SJSA1 (cell line): ENCODE measurements around the gene NRAP. TPM values are rescaled to one million over a fixed set of nuclear protein-coding genes. Genes with fewer than 3 reads are reported as not detected.
A peak's percentile ranks its signal among the peaks of the same experiment; 100 is the strongest.
"Not testable (repeated sequence)": the region's sequence is repeated elsewhere in the genome, so short reads cannot be mapped to it uniquely, and the experiment has no call there.

Source experiments
- DNase-seq, 2 experiments: peaks; one replicate each; pipeline ENCODE4 v3.0.0-alpha.2; 2015 to 2020; ENCODE audit warnings: low spot score in 2 of 2, low read depth in 1 of 2
- H3K27ac ChIP-seq: fragments of 250-450 bp; sonication (Bioruptor Pico); 2 replicates; pipeline ENCODE4 v1.5.1; 2020; ENCODE audit warnings: mild to moderate bottlenecking, moderate library complexity
- H3K27me3 ChIP-seq: fragments of 250-450 bp; sonication (Bioruptor Pico); replicated peaks from 2 replicates; pipeline ENCODE4 v1.5.1; 2020; ENCODE audit warnings: mild to moderate bottlenecking, moderate library complexity
- H3K36me3 ChIP-seq: fragments of 250-450 bp; sonication (Bioruptor Pico); 2 replicates; pipeline ENCODE4 v1.5.1; 2020; ENCODE audit warnings: mild to moderate bottlenecking
- H3K4me1 ChIP-seq: fragments of 250-450 bp; sonication (Bioruptor Pico); replicated peaks from 2 replicates; pipeline ENCODE4 v1.6.1; 2021; ENCODE audit warnings: mild to moderate bottlenecking
- H3K4me3 ChIP-seq: fragments of 250-450 bp; sonication (Bioruptor Pico); 2 replicates; pipeline ENCODE4 v1.5.1; 2020; ENCODE audit warnings: mild to moderate bottlenecking
- H3K9me3 ChIP-seq: fragments of 250-450 bp; sonication (Bioruptor Pico); replicated peaks from 2 replicates; pipeline ENCODE4 v1.5.1; 2020; ENCODE audit warnings: mild to moderate bottlenecking
- total RNA-seq: library from RNA; depleted of rRNA; stranded (reverse); fragments of >200 nt; shearing (Covaris generic); gene quantifications from 2 replicates; pipeline ENCODE4 v1.2.3, GENCODE V29; 2014

NRAP gene
- total RNA-seq, 1 experiment from 2014 or later = not detected

DNA sequence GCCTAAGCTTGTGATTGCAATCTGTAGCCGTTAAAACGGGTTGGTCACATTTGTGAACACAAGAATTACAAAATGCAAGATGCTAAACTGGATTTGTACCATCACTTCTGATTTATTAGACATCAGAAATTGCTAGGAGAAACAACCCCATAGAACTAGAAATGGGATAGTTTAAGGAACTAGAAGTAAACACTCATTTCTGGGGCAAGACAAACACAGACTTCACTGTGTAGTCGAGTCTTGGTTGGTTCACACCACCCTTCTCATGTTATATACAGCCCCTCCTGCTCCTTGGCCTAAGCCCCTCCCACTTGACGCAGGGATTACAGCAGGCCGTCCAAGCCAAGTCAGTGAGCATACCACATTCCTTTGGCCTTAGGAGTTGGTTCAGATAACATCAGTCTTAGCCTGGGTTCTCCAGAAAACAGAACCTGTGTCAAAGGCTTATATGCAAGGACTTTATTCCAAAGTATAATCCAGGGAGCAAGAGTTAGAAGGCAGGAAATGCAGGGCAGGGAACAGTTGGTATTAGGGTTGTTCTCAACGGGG lies 2.0 kb upstream of the NRAP start:
- peak overlapping the region; percentile 25; the same call in 1 of the 2 replicates for H3K27ac ChIP-seq

DNA sequence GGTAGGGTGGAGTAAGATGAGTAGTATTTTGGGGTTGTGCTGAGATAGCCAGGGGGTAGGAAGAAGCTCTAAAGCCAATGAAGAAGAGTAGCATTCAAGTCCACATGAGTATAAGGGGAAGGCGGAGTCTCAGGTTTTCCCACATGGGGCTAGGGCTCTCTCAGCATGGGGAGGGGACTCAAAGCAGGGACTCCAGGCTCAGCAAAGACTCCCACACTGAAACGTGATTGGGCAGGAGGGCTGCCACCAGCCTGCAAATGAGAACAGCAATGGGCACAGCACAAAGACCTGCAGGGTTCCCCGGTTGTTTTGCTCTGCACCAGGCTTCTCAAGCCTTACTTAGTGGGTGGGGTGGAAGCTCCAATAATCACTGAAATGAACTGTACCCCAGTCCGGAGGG lies 1.5 kb upstream of the NRAP start:
- Histone ChIP-seq H3K4me1 (peaks cover 15% of the 10 kb centered on the region), H3K9me3 (no peaks in the 10 kb centered on the region), H3K4me3 (no peak overlapping the region), H3K27me3 (no peaks in the 10 kb centered on the region), H3K27ac (no peak overlapping the region), H3K36me3 (no peaks in the 10 kb centered on the region)
- DNase-seq = no peak

More for the DNA sequence above, 2.0 kb upstream of the NRAP start:
- H3K27me3 ChIP-seq = no peaks in the 10 kb centered on the region
- H3K36me3 ChIP-seq = no peaks in the 10 kb centered on the region
- H3K4me1 ChIP-seq = peaks cover 15% of the 10 kb centered on the region
- peak in 1 of 2 experiments; percentile 5 for DNase-seq
- H3K9me3 ChIP-seq = no peaks in the 10 kb centered on the region
- H3K4me3 ChIP-seq = no peak overlapping the region

DNA sequence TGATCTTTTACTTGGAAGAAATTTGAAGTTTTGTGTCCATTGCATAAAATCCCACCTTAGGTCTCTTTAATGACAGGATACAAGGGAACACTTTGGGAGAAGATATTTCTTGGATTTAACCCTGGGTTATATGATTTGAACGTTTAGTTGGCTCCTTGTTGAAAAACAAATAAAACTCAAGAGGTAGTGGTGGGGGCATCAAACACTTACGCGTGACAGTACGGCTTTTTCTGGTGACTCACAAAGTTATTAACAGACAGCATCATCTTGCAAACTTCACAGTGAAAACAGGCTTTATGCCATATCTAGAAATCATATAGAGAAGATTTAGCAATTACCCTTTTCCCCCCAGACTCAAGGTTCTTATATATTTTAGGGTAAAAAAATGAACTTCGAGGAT lies 699 bp downstream of the NRAP start:
- Histone ChIP-seq H3K36me3 (no peaks in the 10 kb centered on the region), H3K4me1 (peaks cover 15% of the 10 kb centered on the region), H3K27ac (no peak overlapping the region), H3K9me3 (no peaks in the 10 kb centered on the region), H3K27me3 (peaks cover under 1% of the 10 kb centered on the region; the same call in 1 of the 2 replicates), H3K4me3 (no peak overlapping the region)
- DNase-seq = no peak

GRCh38 chr10:113661332-113661731 lies 2.5 kb downstream of the NRAP start:
- DNase-seq = no peak
- Histone ChIP-seq H3K9me3 (no peaks in the 10 kb centered on the region), H3K4me3 (no peak overlapping the region), H3K27ac (no peak overlapping the region), H3K4me1 (peaks cover 3% of the 10 kb centered on the region), H3K27me3 (peaks cover 4% of the 10 kb centered on the region; the same call in 1 of the 2 replicates), H3K36me3 (no peaks in the 10 kb centered on the region)

- Histone ChIP-seq H3K4me1 (no peaks in the 10 kb centered on the region), H3K27me3 (peaks cover 10% of the 10 kb centered on the region; the same call in 1 of the 2 replicates), H3K4me3 (no peak overlapping the region), H3K9me3 (no peaks in the 10 kb centered on the region), H3K36me3 (no peaks in the 10 kb centered on the region), H3K27ac (no peak overlapping the region)
- DNase-seq = no peak
Measured at GRCh38 chr10:113657544-113657943, 6.3 kb downstream of the NRAP start.

GRCh38 chr10:113656896-113657295 lies 6.9 kb downstream of the NRAP start:
- no peaks in the 10 kb centered on the region for H3K4me1 ChIP-seq
- no peaks in the 10 kb centered on the region for H3K36me3 ChIP-seq
- H3K9me3 ChIP-seq = no peaks in the 10 kb centered on the region
- H3K4me3 ChIP-seq = no peak overlapping the region
- no peak overlapping the region for H3K27ac ChIP-seq
- no peak for DNase-seq
- H3K27me3 ChIP-seq = peaks cover 10% of the 10 kb centered on the region; the same call in 1 of the 2 replicates

- not testable (repeated sequence) for H3K4me3 ChIP-seq, H3K4me1 ChIP-seq, H3K36me3 ChIP-seq, H3K9me3 ChIP-seq, DNase-seq, H3K27ac ChIP-seq
- peaks cover 11% of the 10 kb centered on the region; the same call in 1 of the 2 replicates for H3K27me3 ChIP-seq
Measured at GRCh38 chr10:113652456-113652855, 11.4 kb downstream of the NRAP start.

- no peak for DNase-seq
- Histone ChIP-seq H3K9me3 (no peaks in the 10 kb centered on the region), H3K4me3 (no peak overlapping the region), H3K27me3 (peaks cover 11% of the 10 kb centered on the region; the same call in 1 of the 2 replicates), H3K36me3 (no peaks in the 10 kb centered on the region), H3K4me1 (no peaks in the 10 kb centered on the region), H3K27ac (no peak overlapping the region)
Measured at GRCh38 chr10:113651898-113652297, 11.9 kb downstream of the NRAP start.

DNA sequence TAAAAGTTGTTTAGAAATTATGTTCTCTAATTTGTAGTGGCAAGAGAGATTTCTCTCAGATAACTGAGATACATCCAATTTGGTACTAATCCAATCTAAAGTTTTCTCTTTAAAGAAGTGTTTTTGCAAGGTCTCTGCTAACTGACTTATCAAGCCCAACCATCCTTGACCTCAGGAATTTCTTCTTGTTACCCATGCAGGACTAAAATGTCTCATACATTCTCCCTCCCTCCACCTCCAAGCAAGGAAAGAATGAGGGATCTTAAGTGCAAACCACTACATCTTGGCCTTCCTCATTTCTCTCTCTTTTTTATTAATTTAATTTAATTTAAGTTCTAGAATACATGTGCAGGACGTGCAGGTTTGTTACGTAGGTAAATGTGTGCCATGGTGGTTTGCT lies 12.8 kb downstream of the NRAP start:
- no peaks in the 10 kb centered on the region for H3K9me3 ChIP-seq
- DNase-seq = no peak

GRCh38 chr10:113650172-113650571 lies 13.7 kb downstream of the NRAP start:
- H3K36me3 ChIP-seq = no peaks in the 10 kb centered on the region
- H3K9me3 ChIP-seq = no peaks in the 10 kb centered on the region
- peaks cover 11% of the 10 kb centered on the region; the same call in 1 of the 2 replicates for H3K27me3 ChIP-seq
- H3K4me1 ChIP-seq = peaks cover under 1% of the 10 kb centered on the region; the same call in 1 of the 2 replicates
- H3K4me3 ChIP-seq = no peak overlapping the region
- DNase-seq = no peak
- H3K27ac ChIP-seq = no peak overlapping the region

More for the DNA sequence above, 12.8 kb downstream of the NRAP start:
- Histone ChIP-seq H3K4me3 (no peak overlapping the region), H3K27me3 (peaks cover 11% of the 10 kb centered on the region; the same call in 1 of the 2 replicates), H3K36me3 (no peaks in the 10 kb centered on the region), H3K4me1 (no peaks in the 10 kb centered on the region), H3K27ac (no peak overlapping the region)

DNA sequence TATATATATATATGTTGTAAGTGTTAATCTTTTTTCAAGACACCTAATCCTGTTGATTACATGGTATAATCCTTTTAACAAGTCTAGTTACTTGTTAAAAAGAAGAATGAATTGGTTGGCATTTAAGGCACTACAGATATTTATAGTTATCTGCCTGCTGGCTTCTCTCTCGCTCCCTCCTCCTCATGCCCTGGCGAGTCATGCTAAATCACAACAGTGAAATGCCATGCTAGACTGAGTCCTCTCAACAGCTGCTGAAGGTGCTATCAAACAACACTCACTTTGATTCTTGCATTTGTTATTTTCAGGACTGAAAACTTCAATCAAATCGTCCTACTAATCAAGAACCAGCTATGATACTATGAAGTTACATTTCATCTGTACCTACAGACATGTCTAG lies 15.4 kb downstream of the NRAP start:
- no peak for DNase-seq
- no peaks in the 10 kb centered on the region for H3K9me3 ChIP-seq
- H3K27ac ChIP-seq = no peak overlapping the region
- peaks cover 12% of the 10 kb centered on the region for H3K4me1 ChIP-seq
- no peaks in the 10 kb centered on the region for H3K36me3 ChIP-seq
- H3K27me3 ChIP-seq = peaks cover 6% of the 10 kb centered on the region; the same call in 1 of the 2 replicates
- H3K4me3 ChIP-seq = no peak overlapping the region

GRCh38 chr10:113647812-113648211 lies 16.0 kb downstream of the NRAP start:
- no peak overlapping the region for H3K27ac ChIP-seq
- H3K9me3 ChIP-seq = no peaks in the 10 kb centered on the region
- H3K4me1 ChIP-seq = peaks cover 12% of the 10 kb centered on the region
- DNase-seq = no peak
- H3K4me3 ChIP-seq = no peak overlapping the region
- H3K27me3 ChIP-seq = peaks cover 6% of the 10 kb centered on the region; the same call in 1 of the 2 replicates
- no peaks in the 10 kb centered on the region for H3K36me3 ChIP-seq

GRCh38 chr10:113646336-113647201 lies 17.3 kb downstream of the NRAP start:
- Histone ChIP-seq H3K9me3 (no peaks in the 10 kb centered on the region), H3K27me3 (peaks cover 11% of the 10 kb centered on the region; the same call in 1 of the 2 replicates), H3K4me3 (no peak overlapping the region), H3K36me3 (no peaks in the 10 kb centered on the region), H3K4me1 (peaks cover 12% of the 10 kb centered on the region), H3K27ac (no peak overlapping the region)
- no peak for DNase-seq
